Stimulated activated naive CD8-positive, alpha-beta T cell treated with anti-CD3 and anti-CD28 coated beads, Interleukin-15, amount 100 ng/mL, for 72 hours (primary cell): ENCODE measurements around the gene TMEM62.
"Not testable (repeated sequence)": the region's sequence is repeated elsewhere in the genome, so short reads cannot be mapped to it uniquely, and the experiment has no call there.

Experiments
- ATAC-seq: fragments of 150-1000 bp; cut with Tn5 transposase; 2 replicates; pipeline ENCODE4 v1.10.0; 2021; ENCODE audit warnings: mild to moderate bottlenecking, moderate library complexity
- DNase-seq, 2 donors: peaks; one replicate each; pipeline ENCODE4 v3.0.0; 2021 to 2022
- H3K27ac Mint-ChIP-seq, 2 donors: one replicate each; pipeline ENCODE4 v1.8.0; 2022; ENCODE audit warnings: mild to moderate bottlenecking in 2 of 2, mixed read lengths in 2 of 2, moderate library complexity in 2 of 2
- H3K27me3 Mint-ChIP-seq: one replicate; pipeline ENCODE4 v1.8.0; 2022; ENCODE audit warnings: mixed read lengths
- H3K4me1 Mint-ChIP-seq: one replicate; pipeline ENCODE4 v1.8.0; 2022; ENCODE audit warnings: mild to moderate bottlenecking, mixed read lengths
- H3K4me3 Mint-ChIP-seq, 2 donors: one replicate each; pipeline ENCODE4 v1.8.0; 2022; ENCODE audit warnings: mild to moderate bottlenecking in 2 of 2, mixed read lengths in 2 of 2, moderate library complexity in 1 of 2
- H3K9me3 Mint-ChIP-seq, 2 donors: one replicate each; pipeline ENCODE4 v1.8.0; 2022; ENCODE audit warnings: mixed read lengths in 2 of 2

Gene TMEM62

GRCh38 chr15:43219929-43220928, 86.8 kb downstream of the TMEM62 start:
- H3K4me3 Mint-ChIP-seq, result no peak overlapping the region
- H3K9me3 Mint-ChIP-seq, result peaks cover 0 to 7% of the 10 kb centered on the region in 2 donors
- H3K4me1 Mint-ChIP-seq, result no peaks in the 10 kb centered on the region
- ATAC-seq (no peak), DNase-seq (no peak)
- H3K27ac Mint-ChIP-seq, result no peak overlapping the region
- peaks cover 37% of the 10 kb centered on the region for H3K27me3 Mint-ChIP-seq

GRCh38 chr15:43220991-43221403, 87.6 kb downstream of the TMEM62 start, which contains the start of gene EPB42:
TSS of gene EPB42 (minus strand) at chr15:43221018. CDS start at chr15:43220825, 193 bp downstream.
- ATAC-seq, result no peak
- peaks cover 0 to 7% of the 10 kb centered on the region in 2 donors for H3K9me3 Mint-ChIP-seq
- peak within 1 kb of the TSS in 1 of 2 donors; percentile 42 for H3K27ac Mint-ChIP-seq
- no peak within 1 kb of the TSS for H3K4me3 Mint-ChIP-seq
- peaks cover 8% of the 10 kb centered on the region for H3K4me1 Mint-ChIP-seq
- peaks cover 44% of the 10 kb centered on the region for H3K27me3 Mint-ChIP-seq
- DNase-seq, result no peak

- no peak for DNase-seq
Measured at GRCh38 chr15:43221422-43221821, 88.0 kb downstream of the TMEM62 start.

GRCh38 chr15:43225201-43225949, 92.0 kb downstream of the TMEM62 start:
- Mint-ChIP-seq H3K9me3 (no peaks in the 10 kb centered on the region), H3K4me3 (peak overlapping the region; percentile 28 to 58), H3K27ac (no peak overlapping the region), H3K27me3 (peaks cover 46% of the 10 kb centered on the region), H3K4me1 (peaks cover 9% of the 10 kb centered on the region)
- ATAC-seq, result peak; percentile 98
- DNase-seq, result peak; percentile 48 to 58

More at GRCh38 chr15:43221422-43221821, 88.0 kb downstream of the TMEM62 start:
- Mint-ChIP-seq H3K4me3 (no peak overlapping the region), H3K27ac (no peak overlapping the region), H3K27me3 (peaks cover 47% of the 10 kb centered on the region), H3K9me3 (peaks cover 0 to 7% of the 10 kb centered on the region in 2 donors), H3K4me1 (peaks cover 9% of the 10 kb centered on the region)
- ATAC-seq, result no peak

GRCh38 chr15:43225950-43226255, 92.5 kb downstream of the TMEM62 start:
- not testable (repeated sequence) for H3K4me1 Mint-ChIP-seq, H3K9me3 Mint-ChIP-seq, H3K27ac Mint-ChIP-seq, ATAC-seq, DNase-seq
- H3K4me3 Mint-ChIP-seq, result peak overlapping the region; percentile 23 to 58
- H3K27me3 Mint-ChIP-seq, result peaks cover 41% of the 10 kb centered on the region

GRCh38 chr15:43226436-43227305, 93.3 kb downstream of the TMEM62 start:
- Mint-ChIP-seq H3K27me3 (peaks cover 35% of the 10 kb centered on the region), H3K4me3 (no peak overlapping the region), H3K4me1 (peaks cover 9% of the 10 kb centered on the region), H3K9me3 (no peaks in the 10 kb centered on the region), H3K27ac (no peak overlapping the region)
- DNase-seq, result no peak
- no peak for ATAC-seq

- Mint-ChIP-seq H3K4me1 (peaks cover 9% of the 10 kb centered on the region), H3K27ac (no peak overlapping the region), H3K27me3 (peaks cover 31% of the 10 kb centered on the region), H3K9me3 (no peaks in the 10 kb centered on the region), H3K4me3 (no peak overlapping the region)
- ATAC-seq (no peak), DNase-seq (no peak)
Measured at GRCh38 chr15:43229977-43230376, 96.6 kb downstream of the TMEM62 start.

- ATAC-seq (no peak), DNase-seq (no peak)
- Mint-ChIP-seq H3K4me3 (no peak overlapping the region), H3K27ac (no peak overlapping the region), H3K9me3 (no peaks in the 10 kb centered on the region), H3K4me1 (peaks cover 4% of the 10 kb centered on the region), H3K27me3 (peaks cover 33% of the 10 kb centered on the region)
Measured at GRCh38 chr15:43230640-43231115, 97.3 kb downstream of the TMEM62 start.

- ATAC-seq (no peak), DNase-seq (no peak)
- Mint-ChIP-seq H3K4me1 (no peaks in the 10 kb centered on the region), H3K4me3 (no peak overlapping the region), H3K27ac (no peak overlapping the region), H3K27me3 (peaks cover 23% of the 10 kb centered on the region), H3K9me3 (no peaks in the 10 kb centered on the region)
Measured at GRCh38 chr15:43232289-43232874, 99.0 kb downstream of the TMEM62 start.
